Endothelial cell of umbilical vein (primary cell): ENCODE results near the gene ADIPOR2. TPM values are rescaled to one million over a fixed set of nuclear protein-coding genes. Genes with fewer than 3 reads are reported as not detected.

ENCODE experiments used
- BruUV-seq: library from RNA; stranded (reverse); fragments of 400-500 nt; replicated peaks from 2 replicates; lab custom pipeline; 2021; lab: Mats Ljungman, UMichigan
- CTCF ChIA-PET: fragments of 300-600, 350-600 bp; sonication (Branson Sonifier 250); formaldehyde crosslinking; loops from one replicate; lab custom pipeline; 2021; ENCODE audit warnings: antibody characterized with exemption, inconsistent platforms; lab: Charles Lee
- POLR2A ChIA-PET: fragments of 300-600, 350-600 bp; sonication (Branson Sonifier 250); formaldehyde crosslinking; loops from one replicate; lab custom pipeline; 2021; ENCODE audit warnings: antibody characterized with exemption, inconsistent platforms; lab: Charles Lee
- DNase-seq: peaks from one replicate; pipeline ENCODE4 v3.0.0-alpha.2; 2011; ENCODE audit warnings: low read depth, low spot score
- FAIRE-seq: peaks from 2 replicates; lab custom pipeline; 2011; peaks lifted over from hg19 to GRCh38; lab: Jason Lieb, UNC
- H2AFZ ChIP-seq: 2 replicates; pipeline ENCODE4 v1.6.0; 2012; ENCODE audit warnings: low read depth, low read length, control low read depth, inconsistent platforms
- H3K27ac ChIP-seq: 2 replicates; pipeline ENCODE4 v1.5.1; 2011; ENCODE audit warnings: low read depth, mild to moderate bottlenecking, control low read depth, low read length, moderate library complexity; ENCODE audit not compliant: insufficient read depth
- H3K27me3 ChIP-seq, 2 experiments: 2 replicates each; pipeline versions ENCODE4 v1.6.0 to v1.6.1; 2011; ENCODE audit warnings: low read length in 2 of 2, mixed read lengths in 1 of 2; ENCODE audit not compliant: control insufficient read depth in 2 of 2, insufficient read depth in 2 of 2
- H3K36me3 ChIP-seq, 2 experiments: 2 replicates in 1 of 2; 3 replicates in 1 of 2; pipeline ENCODE4 v1.5.1; 2011; ENCODE audit warnings: low read length in 2 of 2, mild to moderate bottlenecking in 1 of 2, moderate library complexity in 1 of 2; ENCODE audit not compliant: control insufficient read depth in 2 of 2, insufficient read depth in 2 of 2; ENCODE audit errors: extremely low read depth in 1 of 2
- H3K4me1 ChIP-seq: 3 replicates; pipeline ENCODE4 v1.5.1; 2011; ENCODE audit warnings: mild to moderate bottlenecking, low read length; ENCODE audit not compliant: control insufficient read depth, insufficient read depth; ENCODE audit errors: extremely low read depth
- H3K4me2 ChIP-seq: 2 replicates; pipeline ENCODE4 v1.6.1; 2011; ENCODE audit warnings: low read length, control low read depth, mixed read lengths; ENCODE audit not compliant: insufficient read depth
- H3K4me3 ChIP-seq, 3 experiments: fragments of 200-600 bp in 1 of 3; sonication (generic), shearing (Covaris generic) in 1 of 3; replicated peaks in 1 of 3; 2 replicates each; pipeline ENCODE4 v1.5.1; 2011 to 2016; ENCODE audit warnings: control low read depth in 3 of 3, low read length in 3 of 3, mild to moderate bottlenecking in 2 of 3, inconsistent platforms in 1 of 3, low read depth in 1 of 3, moderate library complexity in 1 of 3; ENCODE audit not compliant: insufficient read depth in 1 of 3
- H3K79me2 ChIP-seq: 2 replicates; pipeline ENCODE4 v1.6.0; 2012; ENCODE audit warnings: low read length, inconsistent platforms; ENCODE audit not compliant: control insufficient read depth, insufficient read depth
- H3K9ac ChIP-seq: replicated peaks from 2 replicates; pipeline ENCODE3; 2011; ENCODE audit warnings: low read length, control low read depth; ENCODE audit not compliant: insufficient read depth; ENCODE audit errors: extremely low read depth
- H3K9me1 ChIP-seq: replicated peaks from 3 replicates; pipeline ENCODE4 v1.6.0; 2011; ENCODE audit warnings: mild to moderate bottlenecking, low read length; ENCODE audit not compliant: control insufficient read depth, insufficient read depth; ENCODE audit errors: extremely low read depth
- H3K9me3 ChIP-seq: replicated peaks from 2 replicates; pipeline ENCODE4 v1.5.1; 2012; ENCODE audit warnings: low read length, inconsistent platforms; ENCODE audit not compliant: control insufficient read depth, insufficient read depth
- H4K20me1 ChIP-seq: replicated peaks from 2 replicates; pipeline ENCODE3; 2011; ENCODE audit warnings: mild to moderate bottlenecking, low read length; ENCODE audit not compliant: control insufficient read depth, insufficient read depth; ENCODE audit errors: extremely low read depth
- CTCF ChIP-seq, 2 donors: IDR thresholded peaks; 1 replicate in 1 of 2; 2 replicates in 1 of 2; pipeline ENCODE4 v1.5.1; 2011; ENCODE audit warnings: low read length in 2 of 2, mild to moderate bottlenecking in 2 of 2, moderate library complexity in 2 of 2, control low read depth in 1 of 2, inconsistent platforms in 1 of 2, low read depth in 1 of 2; ENCODE audit not compliant: insufficient read depth in 1 of 2; ENCODE audit errors: extremely low read depth in 1 of 2
- EZH2 ChIP-seq: IDR thresholded peaks from 2 replicates; pipeline ENCODE4 v1.6.1; 2012; ENCODE audit warnings: borderline replicate concordance, low read depth, mild to moderate bottlenecking, moderate library complexity, low read length, inconsistent platforms; ENCODE audit not compliant: severe bottlenecking
- FOS ChIP-seq: IDR thresholded peaks from 2 replicates; pipeline ENCODE4 v1.6.1; 2011; ENCODE audit warnings: mild to moderate bottlenecking, low read length, moderate library complexity, borderline replicate concordance; ENCODE audit not compliant: insufficient read depth
- GATA2 ChIP-seq: IDR thresholded peaks from 2 replicates; pipeline ENCODE4 v1.7.0; 2011; ENCODE audit warnings: low read depth, mild to moderate bottlenecking, moderate library complexity, mixed read lengths, low read length; ENCODE audit not compliant: insufficient read length, insufficient read depth
- JUN ChIP-seq: IDR thresholded peaks from 2 replicates; pipeline ENCODE4 v1.6.1; 2011; ENCODE audit warnings: borderline replicate concordance, low read depth; ENCODE audit not compliant: insufficient read length, insufficient read depth
- MYC ChIP-seq: IDR thresholded peaks from one replicate; pipeline ENCODE4 v1.6.1; 2011; ENCODE audit warnings: mild to moderate bottlenecking, low read depth, low read length
- POLR2A ChIP-seq: IDR thresholded peaks from 2 replicates; pipeline ENCODE4 v1.6.1; 2012; ENCODE audit warnings: low read depth, mild to moderate bottlenecking, control low read depth, low read length
- POLR2AphosphoS5 ChIP-seq: IDR thresholded peaks from 2 replicates; pipeline ENCODE4 v1.6.1; 2012; ENCODE audit warnings: low read depth, mild to moderate bottlenecking, control low read depth, low read length, moderate library complexity; ENCODE audit not compliant: insufficient read depth
- dilution Hi-C: fragments of 300-500 bp; cut with MboI; formaldehyde crosslinking; loops from one replicate; pipeline ENCODE4 v1.15.0; 2019; ENCODE audit warnings: low sequenced_read_pairs; ENCODE audit not compliant: extremely low pct_ligation_motif_present
- intact Hi-C: fragments of 100-400 bp; cut with micrococcal nuclease; formaldehyde crosslinking; loops from one replicate; pipeline ENCODE4 v1.10.0; 2022
- polyA plus RNA-seq, 4 experiments: library from polyadenylated mRNA; depleted of rRNA in 3 of 4; stranded (reverse) in 3 of 4; unstranded in 1 of 4; fragments of >200 nt; gene quantifications; 2 replicates each; pipeline versions ENCODE4 v1.2.1 to v1.2.3, GENCODE V29; 2011 to 2012; ENCODE audit warnings: missing spikeins in 1 of 4
- total RNA-seq: library from RNA; stranded (reverse); gene quantifications from 2 replicates; pipeline ENCODE4 v1.2.3, GENCODE V29; 2021
- TF ChIP-seq, protein P1 (sequence below): IDR thresholded peaks from 2 replicates; pipeline ENCODE4 v1.6.1; 2011; ENCODE audit not compliant: insufficient read depth, insufficient read length

Gene ADIPOR2
- total and polyA plus RNA-seq, 2 donors (not counting 3 experiments of a cell fraction or from before 2014, with no cell fraction given), result 22.5 to 57.3 TPM

DNA sequence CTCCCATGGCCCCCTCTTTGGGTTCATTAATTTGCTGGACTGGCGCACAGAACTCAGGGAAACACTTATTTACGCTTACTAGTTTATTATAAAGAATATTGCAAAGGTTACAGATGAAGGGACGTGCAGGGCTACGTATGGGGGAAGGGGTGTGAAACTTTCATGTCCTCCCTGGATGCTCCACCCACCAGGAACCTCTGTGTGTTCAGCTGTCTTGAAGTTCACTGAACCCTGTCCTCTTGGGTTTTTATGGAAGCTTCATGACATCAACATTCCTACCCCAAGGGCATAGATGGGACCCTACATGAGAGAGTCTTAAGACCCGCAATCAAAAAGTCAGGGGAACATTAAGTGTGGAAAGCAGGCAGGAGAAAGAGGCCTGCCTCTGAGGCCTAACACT lies 58.1 kb downstream of the ADIPOR2 start:
- BruUV-seq, result no TSS peak
- peaks cover 40% of the 10 kb centered on the region for H3K79me2 ChIP-seq
- DNase-seq (no peak), FAIRE-seq (no peak)
- intact Hi-C loops, result no loop called here
- no peak overlapping the region for H3K27ac ChIP-seq
- peaks cover 7% of the 10 kb centered on the region for H3K4me1 ChIP-seq
- dilution Hi-C loops, result no loop called here
- ChIA-PET CTCF (no interaction called here), POLR2A (no interaction called here)
- peaks cover 2% of the 10 kb centered on the region for H3K9me3 ChIP-seq
- H3K4me2 ChIP-seq, result no peak overlapping the region
- H3K9me1 ChIP-seq, result no peaks in the 10 kb centered on the region
- H3K27me3 ChIP-seq, result no peaks in the 10 kb centered on the region
- no peaks in the 10 kb centered on the region for H3K36me3 ChIP-seq
- H3K9ac ChIP-seq, result no peak overlapping the region
- no peak for TF ChIP-seq GATA2
- TF ChIP-seq JUN, result no peak
- TF ChIP-seq MYC, result no peak
- TF ChIP-seq, protein P1, sequence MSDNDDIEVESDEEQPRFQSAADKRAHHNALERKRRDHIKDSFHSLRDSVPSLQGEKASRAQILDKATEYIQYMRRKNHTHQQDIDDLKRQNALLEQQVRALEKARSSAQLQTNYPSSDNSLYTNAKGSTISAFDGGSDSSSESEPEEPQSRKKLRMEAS, result no peak
- TF ChIP-seq CTCF (IDR thresholded peaks at IDR 0.05; ENCODE audit: extremely low read depth in 1 of 2, insufficient read depth in 1 of 2, low read depth in 1 of 2, low read length in 2 of 2), result no peak
- TF ChIP-seq POLR2A, result no peak
- TF ChIP-seq POLR2AphosphoS5, result no peak
- TF ChIP-seq EZH2, result no peak
- TF ChIP-seq FOS, result no peak
- H2AFZ ChIP-seq, result no peak overlapping the region
- H3K4me3 ChIP-seq, result no peak overlapping the region
- peaks cover 2% of the 10 kb centered on the region for H4K20me1 ChIP-seq
